Stimulated activated CD8-positive, alpha-beta memory T cell treated with anti-CD3 and anti-CD28 coated beads, Interleukin-2, amount 100 ng/mL, for 1 hour (primary cell): ENCODE measurements around the gene NSD2.
"Not testable (repeated sequence)": the region's sequence is repeated elsewhere in the genome, so short reads cannot be mapped to it uniquely, and the experiment has no call there.

ENCODE experiments used
- DNase-seq, 2 donors: peaks; one replicate each; pipeline ENCODE4 v3.0.0-alpha.2; 2020; ENCODE audit warnings: low read depth in 2 of 2

Gene NSD2

GRCh38 chr4:1999308-1999707 is 128.1 kb downstream of the NSD2 start:
- DNase-seq: not testable (repeated sequence)

GRCh38 chr4:2003361-2003760 is 132.2 kb downstream of the NSD2 start:
- not testable (repeated sequence) for DNase-seq

- no peak for DNase-seq
Measured at GRCh38 chr4:2006367-2006766, 135.2 kb downstream of the NSD2 start.

GRCh38 chr4:2006956-2007653 is 135.9 kb downstream of the NSD2 start:
- no peak for DNase-seq

- no peak for DNase-seq
Measured at GRCh38 chr4:2007804-2008670, 136.8 kb downstream of the NSD2 start.

GRCh38 chr4:2008671-2008920 is 137.4 kb downstream of the NSD2 start:
- DNase-seq: no peak

- DNase-seq: peak; percentile 90 to 92
Measured at GRCh38 chr4:2008921-2009650, 137.9 kb downstream of the NSD2 start, which contains the start of gene NELFA. Gene NELFA (minus strand): TSS chr4:2008974. CDS start chr4:2008959, 15 bp downstream.

- peak in 1 of 2 donors; percentile 17 for DNase-seq
Measured at GRCh38 chr4:2009651-2010233, 138.5 kb downstream of the NSD2 start.

GRCh38 chr4:2011583-2011982 is 140.4 kb downstream of the NSD2 start:
- no peak for DNase-seq

GRCh38 chr4:2015008-2015407 is 143.8 kb downstream of the NSD2 start:
- DNase-seq: no peak

- not testable (repeated sequence) for DNase-seq
Measured at GRCh38 chr4:2021358-2022018, 150.3 kb downstream of the NSD2 start.

- DNase-seq: no peak
Measured at GRCh38 chr4:2024683-2025082, 153.5 kb downstream of the NSD2 start.

GRCh38 chr4:2025817-2026216 is 154.6 kb downstream of the NSD2 start:
- DNase-seq: no peak

GRCh38 chr4:2027120-2027519 is 155.9 kb downstream of the NSD2 start:
- DNase-seq: not testable (repeated sequence)

GRCh38 chr4:2031161-2031560 is 160.0 kb downstream of the NSD2 start:
- not testable (repeated sequence) for DNase-seq
